GM12801 (cell line): ENCODE measurements around the gene FAM3C.

ENCODE experiments used
- TF ChIP-seq, protein P1 (sequence below): IDR thresholded peaks from one replicate; pipeline ENCODE4 v1.5.1; 2011; ENCODE audit warnings: control low read depth; ENCODE audit not compliant: insufficient read length; ENCODE audit errors: extremely low read depth

FAM3C gene, protein sequence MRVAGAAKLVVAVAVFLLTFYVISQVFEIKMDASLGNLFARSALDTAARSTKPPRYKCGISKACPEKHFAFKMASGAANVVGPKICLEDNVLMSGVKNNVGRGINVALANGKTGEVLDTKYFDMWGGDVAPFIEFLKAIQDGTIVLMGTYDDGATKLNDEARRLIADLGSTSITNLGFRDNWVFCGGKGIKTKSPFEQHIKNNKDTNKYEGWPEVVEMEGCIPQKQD

DNA sequence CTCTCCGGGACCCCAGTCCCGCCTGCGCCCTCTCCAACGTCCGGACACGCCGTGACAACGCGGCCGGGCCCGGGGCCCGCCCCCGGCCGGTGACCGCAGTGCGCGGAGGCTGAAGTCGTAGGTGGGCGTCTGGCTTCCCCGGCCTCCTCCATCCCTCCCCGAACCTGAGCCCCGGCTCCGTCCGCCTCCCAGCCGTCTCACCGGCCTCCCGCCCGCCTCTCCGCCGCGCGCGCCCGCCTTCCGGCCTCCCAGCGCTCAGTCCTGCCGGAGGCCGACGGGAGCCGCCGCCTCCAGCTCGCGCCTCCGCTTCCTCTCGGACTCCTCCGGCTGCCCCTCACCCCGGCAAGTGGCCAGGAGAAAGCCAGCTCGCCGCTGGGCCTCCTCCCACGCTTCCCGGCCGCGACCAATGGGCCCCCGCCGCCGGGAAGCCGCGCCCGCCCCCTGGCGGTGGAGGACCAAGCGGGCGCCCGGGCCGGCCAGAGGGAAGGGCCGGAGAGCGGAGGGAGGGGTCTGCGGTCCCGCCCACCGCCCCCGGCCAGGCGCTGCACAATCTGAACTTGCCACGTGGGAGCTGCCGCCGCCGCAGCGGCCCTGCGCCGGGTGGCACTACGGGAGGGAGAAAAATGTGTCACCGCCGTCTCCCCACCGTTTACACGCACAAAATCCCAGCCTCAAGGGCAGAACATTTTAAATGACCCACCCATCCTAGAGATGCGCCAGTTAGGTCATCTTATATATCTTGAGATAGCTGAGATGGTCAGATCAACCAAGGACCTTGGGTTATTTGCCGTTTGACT is at the start of gene FAM3C:
TSS of gene FAM3C (minus strand) at position 348 of the 797 bp plus-strand sequence. CDS start 13,339 bp downstream, outside the sequence.
- TF ChIP-seq, protein P1, sequence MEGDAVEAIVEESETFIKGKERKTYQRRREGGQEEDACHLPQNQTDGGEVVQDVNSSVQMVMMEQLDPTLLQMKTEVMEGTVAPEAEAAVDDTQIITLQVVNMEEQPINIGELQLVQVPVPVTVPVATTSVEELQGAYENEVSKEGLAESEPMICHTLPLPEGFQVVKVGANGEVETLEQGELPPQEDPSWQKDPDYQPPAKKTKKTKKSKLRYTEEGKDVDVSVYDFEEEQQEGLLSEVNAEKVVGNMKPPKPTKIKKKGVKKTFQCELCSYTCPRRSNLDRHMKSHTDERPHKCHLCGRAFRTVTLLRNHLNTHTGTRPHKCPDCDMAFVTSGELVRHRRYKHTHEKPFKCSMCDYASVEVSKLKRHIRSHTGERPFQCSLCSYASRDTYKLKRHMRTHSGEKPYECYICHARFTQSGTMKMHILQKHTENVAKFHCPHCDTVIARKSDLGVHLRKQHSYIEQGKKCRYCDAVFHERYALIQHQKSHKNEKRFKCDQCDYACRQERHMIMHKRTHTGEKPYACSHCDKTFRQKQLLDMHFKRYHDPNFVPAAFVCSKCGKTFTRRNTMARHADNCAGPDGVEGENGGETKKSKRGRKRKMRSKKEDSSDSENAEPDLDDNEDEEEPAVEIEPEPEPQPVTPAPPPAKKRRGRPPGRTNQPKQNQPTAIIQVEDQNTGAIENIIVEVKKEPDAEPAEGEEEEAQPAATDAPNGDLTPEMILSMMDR = no peak

DNA sequence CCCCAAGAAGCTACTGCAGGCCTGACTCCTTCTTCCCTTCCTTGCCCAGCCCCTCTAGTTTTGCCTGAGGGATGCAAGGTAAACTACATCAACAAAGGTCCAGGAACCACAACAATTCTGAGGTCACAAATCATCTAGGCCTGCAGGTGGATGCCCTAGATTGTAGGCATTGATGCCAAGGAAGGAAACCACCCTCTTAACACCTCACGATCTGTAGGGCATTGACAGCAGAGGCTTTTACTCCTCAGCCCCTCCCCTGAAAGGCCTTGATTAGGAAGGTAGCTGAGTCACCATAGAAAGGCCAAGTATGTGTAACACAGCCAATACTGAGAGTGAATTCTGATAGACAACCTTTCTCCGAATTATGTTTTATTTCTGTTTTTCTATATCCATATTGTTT is 46.7 kb upstream of the FAM3C start:
- TF ChIP-seq, protein P1 = no peak

DNA sequence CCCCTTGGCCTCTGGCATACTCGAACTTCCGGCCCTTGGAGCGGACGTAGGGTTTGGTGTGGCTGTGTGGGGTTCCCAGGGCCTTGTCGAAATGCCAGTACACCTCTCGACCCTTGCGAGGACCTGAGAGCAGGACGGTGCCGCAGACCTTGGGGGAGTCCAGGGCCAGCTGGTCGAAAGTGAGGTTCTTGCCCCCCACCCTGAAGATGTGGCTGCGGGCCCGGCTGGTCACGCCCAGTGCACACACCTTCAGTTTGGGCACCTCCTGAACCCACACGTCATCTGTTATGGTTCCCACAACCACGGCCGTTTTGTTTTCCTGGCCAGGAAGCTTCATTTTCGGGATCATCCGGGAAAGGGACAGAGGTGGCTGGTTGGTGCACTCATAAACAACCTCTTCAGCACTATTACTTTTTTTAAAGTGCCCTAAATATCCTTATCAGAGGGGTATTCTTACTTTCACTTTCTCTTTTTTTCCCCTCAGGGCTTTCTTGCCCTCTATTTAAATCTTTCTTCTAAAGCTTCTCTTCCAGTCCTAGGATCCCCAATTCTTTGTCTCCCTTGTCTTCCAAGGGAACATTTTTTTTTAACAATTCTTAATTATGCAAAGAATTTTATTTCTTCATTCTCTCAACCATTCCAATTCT is 44.9 kb upstream of the FAM3C start:
- TF ChIP-seq, protein P1 = no peak

DNA sequence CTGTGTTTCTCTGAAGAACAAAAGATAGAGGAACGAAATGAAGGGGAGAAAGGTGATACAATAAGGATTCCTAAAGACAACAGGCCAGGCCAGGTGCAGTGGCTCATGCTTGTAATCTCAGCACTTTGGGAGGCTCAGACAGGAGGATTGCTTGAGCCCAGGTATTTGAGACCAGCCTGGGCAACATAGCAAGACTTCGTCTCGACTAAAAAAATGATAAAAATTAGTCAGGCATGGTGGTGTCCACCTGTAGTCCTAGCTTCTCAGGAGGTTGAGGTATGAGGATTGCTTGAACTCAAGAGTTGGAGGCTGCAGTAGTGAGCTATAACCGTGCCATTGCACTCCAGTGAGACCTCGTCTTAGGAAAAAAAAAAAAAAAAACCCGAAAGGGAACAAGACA is 41.4 kb upstream of the FAM3C start:
- TF ChIP-seq, protein P1 = no peak

DNA sequence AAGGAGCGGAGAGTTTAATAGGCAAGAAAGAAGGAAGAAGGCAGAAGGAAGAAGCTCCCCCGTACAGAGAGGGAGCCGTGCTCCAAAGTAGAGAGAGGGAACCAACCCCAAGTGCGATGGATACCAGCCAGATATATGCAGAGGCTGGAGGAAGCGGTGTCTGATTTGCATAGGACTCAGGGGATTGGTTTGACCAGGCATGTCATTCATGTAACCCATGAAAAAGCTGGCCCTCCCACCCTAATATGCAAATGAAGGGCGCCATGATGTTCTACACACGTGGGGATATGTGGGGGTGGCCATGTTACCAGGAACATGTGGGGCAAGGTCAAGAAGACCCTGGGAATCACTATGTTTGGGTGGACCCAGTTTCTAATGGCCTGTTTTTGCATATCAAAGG is 40.6 kb upstream of the FAM3C start:
- TF ChIP-seq, protein P1 = no peak

DNA sequence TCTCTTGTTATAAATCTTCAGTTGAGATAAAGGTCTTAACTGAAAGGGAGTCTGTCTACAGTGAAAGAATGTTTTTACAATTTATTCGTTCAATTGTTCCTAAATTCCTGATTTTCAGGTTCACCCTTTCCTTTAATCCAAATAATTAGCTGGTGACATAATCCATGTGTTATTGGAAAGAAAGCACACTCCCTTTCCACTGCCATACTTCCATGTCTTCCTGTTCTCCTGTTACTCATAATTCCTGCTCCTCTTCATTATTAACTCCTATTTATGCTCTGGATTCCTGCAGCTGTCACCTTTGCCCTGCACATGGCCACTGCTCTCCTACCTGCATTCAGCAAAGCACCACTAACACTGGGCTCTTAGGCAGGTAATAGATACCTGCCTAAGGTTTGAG is 40.0 kb upstream of the FAM3C start:
- TF ChIP-seq, protein P1 = no peak

DNA sequence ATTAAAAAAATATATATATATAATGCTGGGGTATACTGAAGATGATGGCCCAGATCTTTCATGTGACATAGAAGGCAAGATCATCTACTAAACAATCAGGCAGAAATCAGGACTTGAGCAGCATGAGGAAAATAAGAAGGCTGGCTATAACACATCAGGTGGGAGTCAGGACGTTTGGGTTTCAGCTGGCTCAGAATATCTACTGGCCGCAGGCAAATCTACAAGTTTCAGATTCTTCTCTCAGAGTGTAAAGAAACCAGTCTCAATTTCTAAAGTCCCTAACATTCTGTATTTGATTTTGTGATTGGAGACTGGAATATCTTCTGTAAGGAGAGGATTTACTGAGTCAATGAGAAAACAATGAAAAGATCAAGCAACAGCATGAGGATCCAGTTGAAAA is 37.7 kb upstream of the FAM3C start:
- TF ChIP-seq, protein P1 = no peak
